HUDEP-2 (cell line): ENCODE results near the gene DNER.

ENCODE experiments used
- DNase-seq, 76 experiments: peaks; one replicate each; lab custom pipeline; 2025; ENCODE audit not compliant: unreplicated experiment in 76 of 76; lab: John Stamatoyannopoulos, UW

Gene DNER

DNA sequence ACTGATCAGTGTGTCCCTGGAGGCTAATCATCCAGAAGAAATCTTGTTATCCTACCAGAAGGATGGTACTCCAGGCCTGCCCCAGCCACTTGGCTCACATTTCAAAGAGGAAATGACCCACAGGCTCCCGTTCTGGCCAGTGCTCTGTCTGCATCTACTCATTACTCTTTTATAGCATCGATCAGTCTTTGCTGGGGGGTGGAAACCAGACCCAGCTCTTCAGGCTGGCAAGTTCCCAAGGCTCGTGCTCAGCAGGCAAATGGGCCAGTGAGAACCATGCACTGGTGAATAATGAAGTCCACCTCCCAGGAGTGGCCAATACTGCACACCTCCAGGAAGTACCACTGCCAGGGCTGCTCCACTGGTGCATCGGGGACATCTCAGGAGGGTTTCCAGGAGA is 38.8 kb downstream of the DNER start:
- DNase-seq = no peak

DNA sequence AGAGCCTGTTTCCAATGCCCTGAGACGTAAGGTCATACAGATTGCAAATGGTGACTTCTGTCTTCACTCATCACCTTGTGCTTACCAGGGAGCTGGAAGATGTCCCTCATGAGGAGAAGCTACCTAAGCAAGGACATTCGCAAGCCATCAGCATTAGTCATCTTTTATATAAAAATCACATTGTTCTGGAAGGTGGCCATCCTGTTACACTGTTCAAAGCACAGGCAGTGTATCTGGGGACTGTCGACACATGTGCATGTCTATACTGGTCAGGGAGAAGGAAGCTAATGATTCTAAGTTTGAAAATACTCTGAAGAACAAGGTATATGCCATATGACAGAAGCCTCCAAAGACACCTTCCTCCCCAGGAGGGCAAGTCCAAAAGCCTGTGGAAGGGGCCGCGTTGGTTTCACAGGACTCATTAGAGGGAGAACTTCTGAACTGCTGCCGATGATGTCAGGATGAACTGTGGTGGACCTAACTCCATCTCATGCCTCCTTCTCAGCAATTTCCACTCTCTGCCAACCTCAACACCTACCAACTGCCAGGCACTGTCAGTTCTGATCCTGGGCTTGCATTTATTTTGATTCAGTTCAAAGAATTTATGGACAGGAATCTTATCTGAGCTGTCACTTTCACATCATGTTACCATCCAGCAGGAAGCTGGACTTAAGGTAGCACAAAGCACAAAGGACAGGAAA is 39.4 kb downstream of the DNER start:
- DNase-seq = no peak

DNA sequence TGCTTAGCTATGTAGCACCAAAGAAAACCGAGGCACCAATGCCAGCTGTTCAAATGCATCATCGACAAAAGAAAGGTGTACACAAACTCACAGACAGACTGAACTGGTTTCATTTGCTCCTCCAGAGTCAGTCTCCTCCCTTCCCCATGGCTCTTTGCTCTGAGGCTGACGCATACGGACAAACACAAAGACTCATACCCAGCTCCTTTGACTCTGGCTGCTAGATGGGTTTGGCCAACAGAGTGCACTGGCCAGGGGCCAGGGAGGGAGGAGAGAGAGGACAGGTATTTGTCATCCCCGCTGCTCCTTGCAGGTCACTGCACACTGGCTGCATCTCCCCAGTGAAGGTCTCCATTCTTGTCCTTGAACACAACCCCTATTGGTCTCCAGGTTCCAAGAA is 40.7 kb downstream of the DNER start:
- DNase-seq = no peak

DNA sequence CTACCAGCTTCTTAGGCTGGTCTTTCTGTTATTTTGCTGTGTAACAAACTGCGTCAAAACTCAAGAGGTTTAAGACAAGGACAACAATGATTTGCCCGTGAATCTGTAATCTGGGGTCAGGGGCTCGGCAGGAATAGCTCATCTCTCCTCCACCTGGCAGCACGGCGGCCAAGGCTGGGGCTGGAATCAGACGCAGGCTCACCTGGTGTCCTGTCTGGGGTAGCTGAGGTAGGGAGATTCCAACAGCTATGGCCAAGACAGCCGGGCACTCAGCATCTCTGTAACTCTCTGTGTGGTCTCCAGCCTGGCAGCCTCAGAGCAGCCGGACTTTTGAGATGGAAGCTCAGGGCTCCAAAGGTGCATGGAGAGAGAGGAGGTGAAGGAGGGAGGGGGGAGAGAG is 42.3 kb downstream of the DNER start:
- DNase-seq = no peak

GRCh38 chr2:229669841-229670240 is 44.5 kb downstream of the DNER start:
- DNase-seq = no peak

- DNase-seq = no peak
Observed at GRCh38 chr2:229666811-229667210, 47.5 kb downstream of the DNER start.

- no peak for DNase-seq
Observed at GRCh38 chr2:229665158-229665557, 49.2 kb downstream of the DNER start.

DNA sequence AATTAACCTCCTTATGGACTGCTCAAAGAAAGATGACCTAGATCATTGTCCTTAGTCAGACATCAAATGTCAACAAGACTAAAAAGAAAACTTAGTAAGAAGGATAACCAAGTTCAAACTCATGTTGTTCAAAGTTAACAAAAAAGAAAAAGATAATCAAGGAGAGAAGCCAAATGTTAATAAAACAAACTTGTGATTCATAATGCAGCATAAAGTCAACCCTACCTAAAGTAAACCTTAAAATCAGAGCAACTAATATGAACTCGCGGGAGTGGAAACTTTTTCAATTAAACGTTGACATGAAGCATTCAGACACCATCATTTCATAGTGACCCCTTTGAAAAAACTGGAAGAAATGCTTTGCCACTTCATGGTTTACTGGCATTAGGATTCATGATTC is 52.9 kb downstream of the DNER start:
- no peak for DNase-seq

GRCh38 chr2:229660951-229661350 is 53.4 kb downstream of the DNER start:
- DNase-seq = no peak

GRCh38 chr2:229660391-229660790 is 54.0 kb downstream of the DNER start:
- no peak for DNase-seq

DNA sequence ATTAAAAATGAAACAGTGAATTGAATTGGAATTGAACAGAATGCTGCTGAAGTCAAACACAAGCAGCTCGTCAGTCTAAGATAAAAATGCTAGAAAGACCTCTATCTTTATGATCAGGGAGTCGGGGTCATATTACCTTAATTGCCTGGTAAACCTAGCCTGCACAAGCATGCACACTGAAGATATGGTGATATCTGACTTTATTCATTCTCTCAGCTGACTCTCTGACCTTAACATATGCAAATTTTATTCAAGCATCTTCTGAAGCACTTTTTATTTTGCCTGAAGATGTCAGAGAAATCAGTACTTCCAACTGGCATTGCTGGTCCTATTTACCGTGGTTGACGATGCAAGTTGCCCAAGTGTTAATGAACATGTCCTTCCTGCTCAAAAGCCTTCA is 56.4 kb downstream of the DNER start:
- no peak for DNase-seq

DNA sequence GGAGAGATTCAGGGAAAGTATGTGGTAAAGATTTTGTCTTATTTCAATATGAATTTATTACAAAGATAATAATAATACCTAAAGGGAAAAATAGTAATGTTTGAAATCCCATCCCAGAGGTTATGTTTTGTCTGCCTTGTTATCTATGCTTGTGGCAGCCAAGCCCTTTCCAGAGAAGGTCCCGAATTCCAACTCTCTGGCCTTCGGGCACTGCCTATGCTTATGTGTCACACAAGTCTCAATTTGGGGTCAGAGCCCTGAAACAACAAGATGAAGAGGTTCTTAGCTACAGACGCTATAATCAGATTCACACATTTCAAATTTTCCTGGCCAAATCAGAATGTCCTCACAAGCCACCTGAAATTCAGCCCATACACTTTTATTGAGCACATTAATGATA is 59.9 kb downstream of the DNER start:
- no peak for DNase-seq

GRCh38 chr2:229653531-229653930 is 60.8 kb downstream of the DNER start:
- no peak for DNase-seq

DNA sequence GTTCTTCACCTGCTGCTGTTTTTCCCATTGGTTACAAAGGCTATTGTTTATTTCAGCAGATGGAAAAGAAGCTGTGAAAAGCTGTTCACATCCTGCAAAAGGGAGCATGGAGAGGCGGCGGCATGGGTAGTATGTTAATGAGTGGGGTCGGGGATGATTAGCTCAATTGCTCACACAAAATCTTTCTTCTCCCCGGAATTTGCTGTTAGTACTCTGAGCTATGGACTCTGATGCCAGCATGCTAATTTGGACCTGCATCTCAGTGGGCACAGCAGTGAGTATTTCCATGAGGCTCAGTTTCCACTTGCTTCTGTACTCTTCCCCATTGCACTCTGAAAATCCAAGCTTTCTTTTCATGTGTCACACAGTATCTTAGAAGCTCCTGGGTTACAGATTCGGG is 61.6 kb downstream of the DNER start:
- DNase-seq = no peak

GRCh38 chr2:229650901-229651300 is 63.5 kb downstream of the DNER start:
- DNase-seq = no peak

DNA sequence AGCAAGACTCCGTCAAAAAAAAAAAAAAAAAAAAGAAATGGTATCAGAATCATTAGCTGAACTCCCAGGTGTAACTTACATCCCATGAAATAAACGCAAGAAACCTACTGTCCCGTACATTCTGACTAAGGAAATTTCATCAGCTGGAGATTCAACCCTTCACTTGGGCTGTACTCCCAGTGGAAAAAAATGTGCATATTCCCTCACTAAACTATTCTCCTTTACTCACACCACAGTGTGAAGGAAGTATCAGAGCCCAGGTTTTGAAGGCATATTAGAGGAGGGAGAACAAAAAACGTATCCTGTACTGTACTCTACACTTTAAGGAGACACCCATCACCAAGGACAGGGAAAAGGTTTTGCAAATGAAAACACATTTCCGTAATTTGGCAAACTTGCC is 64.3 kb downstream of the DNER start:
- no peak for DNase-seq

DNA sequence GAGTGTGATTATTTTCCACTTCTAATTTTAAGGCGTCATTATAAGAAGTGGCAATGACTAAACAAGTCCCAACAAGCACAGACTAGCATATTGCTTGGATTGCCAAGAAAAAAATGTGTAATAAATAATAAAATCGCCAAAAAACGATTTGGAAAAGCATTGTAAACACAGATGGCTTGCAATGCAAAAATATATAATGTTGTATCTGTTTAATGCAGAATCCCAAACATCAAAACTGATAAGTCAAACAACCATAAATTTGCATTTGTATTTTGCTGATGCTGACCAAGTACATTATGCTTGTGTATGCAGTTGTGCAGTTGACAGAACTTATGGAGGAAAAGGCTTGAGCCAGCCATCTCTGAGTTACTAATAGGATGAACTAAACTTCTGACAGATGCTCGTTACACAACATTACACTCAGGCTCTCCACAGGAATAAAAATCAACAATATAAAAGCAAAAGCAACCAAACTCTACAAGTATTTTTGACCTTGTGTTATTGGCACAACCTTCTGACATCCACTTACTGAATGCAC is 68.1 kb downstream of the DNER start:
- no peak for DNase-seq

DNA sequence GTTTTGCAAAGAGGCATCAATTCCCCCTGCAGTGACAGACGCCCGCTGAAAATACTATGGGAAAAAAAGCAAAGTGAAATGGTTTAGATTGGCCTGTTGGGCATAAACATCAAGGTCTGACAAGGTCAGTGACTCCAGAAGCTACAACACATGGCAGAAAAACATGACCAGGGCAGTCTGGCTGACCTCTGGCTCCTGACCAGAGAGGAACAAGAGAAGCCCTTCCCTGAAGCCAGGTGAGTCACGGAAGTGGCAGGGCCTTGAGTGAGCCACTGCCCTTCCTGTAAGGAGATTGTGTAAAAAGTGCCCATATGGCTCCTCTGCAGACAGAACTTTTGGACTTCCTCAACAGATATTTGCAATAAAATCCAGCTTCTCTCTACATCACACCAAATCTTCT is 72.0 kb downstream of the DNER start:
- no peak for DNase-seq

- no peak for DNase-seq
Observed at GRCh38 chr2:229641676-229642075, 72.7 kb downstream of the DNER start.

DNA sequence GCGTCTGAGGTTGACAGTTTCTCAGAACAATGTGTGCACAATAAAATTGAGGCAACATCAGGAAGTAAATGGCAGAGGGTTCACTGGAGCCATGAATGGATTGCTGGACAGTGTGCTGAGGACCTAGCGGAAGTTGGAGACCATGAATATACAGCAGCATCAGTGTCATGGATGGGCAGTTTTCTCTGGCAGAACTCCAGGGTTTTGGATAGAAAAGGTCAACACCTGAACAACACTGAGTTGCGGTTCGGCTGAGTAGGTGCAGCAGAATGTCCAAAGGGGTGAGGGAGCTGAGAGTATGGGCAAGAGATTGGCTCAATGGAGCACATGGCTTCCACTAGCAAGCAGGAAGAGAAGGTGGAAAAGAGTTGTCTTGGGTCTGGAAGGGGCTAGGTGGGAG is 73.7 kb downstream of the DNER start:
- DNase-seq = no peak

GRCh38 chr2:229636571-229636970 is 77.8 kb downstream of the DNER start:
- DNase-seq = no peak

- no peak for DNase-seq
Observed at GRCh38 chr2:229635371-229635680, 79.0 kb downstream of the DNER start.
